GM18517 (cell line): ENCODE data around the gene MALRD1.

Experiments used
- ATAC-seq: cut with Tn5 transposase; IDR thresholded peaks from one replicate; pipeline ENCODE4 v1.9.1; 2021; ENCODE audit warnings: mild to moderate bottlenecking, moderate library complexity; ENCODE audit not compliant: unreplicated experiment

The MALRD1 gene

DNA sequence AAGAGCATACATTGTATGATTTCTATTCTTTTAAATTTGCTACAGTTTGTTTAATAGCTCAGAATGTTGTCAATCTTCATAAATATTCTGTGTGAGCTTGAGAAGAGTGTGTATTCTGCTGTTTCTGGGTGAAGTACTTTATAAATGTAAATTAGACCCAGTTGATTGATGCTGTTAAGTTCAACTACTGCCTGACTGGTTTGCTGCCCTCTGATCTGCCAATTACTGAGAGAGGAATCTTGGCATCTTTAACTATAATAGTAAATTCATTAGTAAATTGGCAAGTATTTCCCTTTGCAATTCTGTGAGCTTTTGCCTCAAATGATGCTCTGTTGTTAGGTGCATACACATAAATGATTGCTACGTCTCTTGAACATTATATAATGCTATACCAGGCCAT lies 512.6 kb downstream of the MALRD1 start:
- ATAC-seq = no peak

DNA sequence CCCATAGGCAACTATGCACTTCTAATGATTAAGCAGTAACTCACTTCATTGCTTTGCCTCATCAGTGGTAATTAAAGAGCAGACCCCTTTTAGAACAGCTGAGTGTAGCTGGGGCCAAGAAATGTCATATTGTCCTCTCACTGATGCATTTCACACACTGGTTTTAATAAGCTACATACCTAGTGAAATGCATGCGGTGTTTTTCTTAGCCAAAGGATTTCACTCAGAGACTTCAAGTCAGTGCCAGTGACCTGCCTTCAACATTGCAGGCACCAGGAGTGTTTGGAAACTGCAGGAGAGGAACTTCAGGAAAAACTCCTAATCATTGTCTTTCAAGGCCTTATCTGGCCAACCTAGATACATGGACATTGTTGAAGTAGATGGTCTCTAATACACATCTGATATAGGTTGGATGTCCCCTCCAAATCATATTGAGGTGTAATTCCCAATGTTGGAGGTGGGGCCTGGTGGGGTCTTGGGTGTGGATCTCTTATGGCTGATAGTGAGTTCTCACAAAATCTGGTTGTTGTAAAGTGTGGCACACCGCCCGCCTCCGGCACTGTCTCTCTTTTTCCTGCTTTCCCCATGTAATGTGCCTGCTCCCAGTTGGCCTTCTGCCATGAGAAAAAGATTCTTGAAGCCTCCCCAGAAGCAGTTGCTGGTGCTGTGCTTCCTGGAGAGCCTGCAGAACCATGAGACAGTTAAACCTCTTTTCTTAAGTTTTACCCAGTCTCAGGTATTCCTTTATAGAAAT lies 515.0 kb downstream of the MALRD1 start:
- ATAC-seq = no peak

DNA sequence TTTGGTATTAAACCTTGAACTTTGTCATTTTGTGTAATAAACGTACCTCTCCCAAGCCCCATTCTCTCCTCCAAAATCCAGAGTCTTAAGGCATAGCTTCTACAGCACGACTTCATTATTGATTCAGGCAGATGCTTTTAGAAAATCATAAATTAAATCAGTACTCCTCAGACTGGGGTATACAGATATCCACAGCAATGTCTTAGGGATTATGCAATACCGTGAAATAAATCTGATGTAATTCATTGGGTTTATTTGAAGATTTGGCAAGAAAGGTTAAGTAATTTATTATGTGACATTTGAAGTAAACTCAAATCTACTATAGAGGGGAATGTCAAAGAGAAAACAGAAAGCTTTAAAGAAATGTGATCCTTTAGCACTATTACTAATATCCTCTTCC lies 521.5 kb downstream of the MALRD1 start:
- ATAC-seq = no peak

DNA sequence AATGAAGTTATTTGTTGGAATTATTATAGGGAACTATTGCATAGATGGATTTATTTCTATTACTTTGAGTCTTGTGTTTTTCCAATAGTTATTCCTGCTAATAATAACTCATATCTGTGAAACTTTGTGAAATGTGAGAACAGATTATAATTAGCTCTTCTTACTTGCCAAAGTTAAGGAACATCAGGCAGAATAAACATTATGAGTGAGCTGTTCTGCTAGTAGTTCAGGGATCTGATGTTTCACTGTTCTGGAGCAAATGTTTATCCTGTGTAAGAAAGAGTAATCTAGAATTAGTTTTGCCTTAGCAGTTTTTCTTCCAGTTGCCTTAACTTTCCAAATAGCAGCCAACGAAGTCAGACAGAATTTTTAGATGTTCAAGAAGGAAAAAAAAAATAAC lies 522.4 kb downstream of the MALRD1 start:
- no peak for ATAC-seq

DNA sequence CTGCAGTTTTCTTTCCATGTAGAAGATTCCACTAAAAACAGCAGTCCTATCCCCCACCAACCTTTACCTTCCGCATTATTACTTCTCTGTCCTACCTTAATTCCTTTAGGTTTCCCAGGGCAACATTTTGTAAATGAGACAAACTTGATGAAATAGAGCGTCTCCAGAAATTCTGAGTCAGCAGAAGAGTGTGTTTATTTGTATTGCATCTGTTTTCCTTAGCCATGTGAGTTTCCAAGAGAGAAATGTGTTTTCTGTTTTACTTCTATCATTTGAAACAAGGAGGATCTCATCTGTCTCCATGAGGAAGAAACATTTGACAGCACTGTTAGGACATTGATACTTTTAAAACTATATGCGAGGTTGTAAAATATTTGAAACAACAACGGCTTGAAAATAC lies 523.5 kb downstream of the MALRD1 start:
- no peak for ATAC-seq

DNA sequence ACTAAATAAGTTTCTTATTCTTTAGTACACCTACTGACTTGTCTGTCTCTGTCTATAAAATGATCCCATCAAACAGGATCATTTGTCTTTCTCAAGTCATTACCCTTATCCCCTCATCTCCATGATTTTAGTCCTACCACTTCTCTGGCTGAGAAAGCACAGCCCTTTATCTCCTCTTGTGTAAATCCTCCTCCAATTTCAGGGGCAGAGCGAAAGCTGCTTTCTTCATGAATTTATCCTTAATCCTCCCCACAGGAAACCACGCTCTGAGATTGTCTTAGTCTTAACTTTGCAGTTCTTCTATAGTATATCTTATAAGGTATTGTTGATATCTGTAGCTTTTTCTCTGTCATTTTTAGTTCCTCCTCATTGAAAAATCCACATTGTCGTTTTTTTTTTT lies 528.0 kb downstream of the MALRD1 start:
- ATAC-seq = no peak

DNA sequence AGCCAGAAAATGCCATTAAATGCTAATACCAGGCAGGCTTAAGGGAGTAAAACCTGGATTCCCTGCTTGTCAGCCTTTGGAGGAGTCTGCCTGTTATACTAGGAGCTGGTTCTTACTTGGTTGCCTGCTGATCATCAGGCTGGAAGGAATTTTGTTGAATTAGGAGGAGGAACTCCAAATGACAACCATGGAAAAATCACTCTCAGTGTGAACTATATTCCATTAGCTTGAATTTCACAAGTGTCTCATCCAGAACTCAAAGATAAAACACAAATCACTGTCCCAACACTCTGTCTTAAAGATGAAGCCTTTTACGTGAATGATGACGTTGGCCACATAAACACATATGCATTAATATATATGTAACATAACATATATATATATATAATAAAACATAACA lies 528.8 kb downstream of the MALRD1 start:
- ATAC-seq = no peak

DNA sequence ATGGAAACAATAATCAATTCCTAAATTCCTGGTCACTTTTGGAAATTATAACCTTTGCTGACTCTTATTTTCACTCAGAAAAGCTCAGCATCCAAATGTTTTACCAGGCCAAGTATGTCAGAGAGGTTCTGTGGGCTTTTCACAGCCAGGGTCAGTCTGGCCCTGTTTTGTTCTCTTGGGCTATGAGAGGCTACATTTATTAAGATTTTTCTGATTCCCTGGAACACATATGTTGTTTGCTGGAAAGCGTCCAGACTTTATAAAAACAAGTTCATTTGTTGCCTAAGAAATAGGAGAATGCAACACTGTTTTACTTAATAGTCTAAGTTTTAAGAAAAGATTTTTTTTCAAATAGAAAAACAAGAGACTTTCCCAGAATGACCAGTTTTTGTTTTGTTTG lies 529.2 kb downstream of the MALRD1 start:
- ATAC-seq = no peak

DNA sequence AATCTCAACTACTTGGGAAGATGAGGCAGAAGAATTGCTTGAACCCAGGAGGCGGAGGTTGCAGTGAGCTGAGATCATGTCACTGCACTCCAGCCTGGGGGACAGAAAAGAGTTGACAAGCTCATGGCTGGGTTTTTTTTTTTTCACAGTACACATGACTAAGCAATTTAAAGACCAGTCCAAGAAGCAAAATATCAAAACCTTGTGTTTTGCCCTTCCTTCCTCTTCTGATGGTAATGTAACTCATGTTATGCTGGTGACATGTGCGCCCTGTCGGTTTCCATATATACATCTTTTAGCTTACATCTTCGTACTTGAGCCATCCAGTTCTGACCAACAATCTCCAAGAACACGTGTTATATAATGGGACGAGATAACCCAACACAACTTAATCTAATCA lies 530.0 kb downstream of the MALRD1 start:
- ATAC-seq = no peak

DNA sequence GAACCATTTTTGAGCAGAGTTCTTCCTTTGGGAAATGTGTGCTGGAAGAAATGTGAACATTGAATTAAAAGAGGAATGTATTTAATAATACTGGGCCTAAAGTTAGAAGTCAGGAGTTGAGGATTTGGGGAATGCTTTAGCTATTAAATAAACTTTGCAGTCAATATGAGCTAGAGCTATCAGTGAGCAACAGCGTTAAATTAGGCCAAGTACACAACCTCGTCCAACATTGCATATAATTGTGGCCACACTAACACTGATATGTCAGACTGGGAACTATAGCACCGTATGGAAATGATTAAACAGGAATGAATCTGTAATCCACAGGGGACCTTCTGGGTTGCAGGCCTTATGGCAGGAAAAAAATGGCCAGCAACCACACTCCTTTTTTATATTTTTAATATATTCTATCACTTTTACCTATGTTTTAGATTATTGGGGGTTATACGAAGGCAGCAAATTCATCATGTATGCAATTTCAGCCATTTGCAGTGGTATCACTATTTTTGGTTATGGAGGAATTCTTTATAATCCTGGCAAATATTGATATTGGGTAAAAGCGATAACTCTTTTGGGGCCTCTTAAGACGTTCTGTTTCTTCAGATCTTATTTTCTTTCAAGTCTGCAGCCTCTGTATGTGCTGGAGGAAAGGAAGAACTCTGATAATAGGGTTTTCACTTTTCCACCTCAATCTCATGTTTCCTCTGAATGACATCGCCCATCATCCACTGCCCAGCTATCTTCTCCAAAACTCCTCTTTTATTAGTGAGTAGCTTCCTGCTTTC lies 531.4 kb downstream of the MALRD1 start:
- ATAC-seq = no peak

DNA sequence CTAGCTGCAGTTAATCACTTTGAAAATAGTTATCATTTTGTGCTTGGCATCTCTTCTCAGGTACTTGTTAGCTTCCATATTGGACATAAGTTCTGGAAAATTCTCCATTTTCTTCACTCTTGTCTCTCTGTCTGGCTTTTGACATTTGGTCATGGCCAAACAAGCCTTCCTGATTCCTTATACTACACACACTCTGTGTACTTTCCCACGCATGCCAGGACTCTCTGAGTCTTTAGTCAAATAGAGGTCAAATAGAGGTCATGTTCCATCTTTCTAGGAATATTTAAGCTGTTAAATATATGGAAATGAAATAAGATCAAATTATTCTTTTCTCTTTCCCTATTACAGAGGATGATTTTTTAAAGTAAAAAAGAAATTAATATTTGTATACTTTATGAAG lies 532.1 kb downstream of the MALRD1 start:
- ATAC-seq = no peak

DNA sequence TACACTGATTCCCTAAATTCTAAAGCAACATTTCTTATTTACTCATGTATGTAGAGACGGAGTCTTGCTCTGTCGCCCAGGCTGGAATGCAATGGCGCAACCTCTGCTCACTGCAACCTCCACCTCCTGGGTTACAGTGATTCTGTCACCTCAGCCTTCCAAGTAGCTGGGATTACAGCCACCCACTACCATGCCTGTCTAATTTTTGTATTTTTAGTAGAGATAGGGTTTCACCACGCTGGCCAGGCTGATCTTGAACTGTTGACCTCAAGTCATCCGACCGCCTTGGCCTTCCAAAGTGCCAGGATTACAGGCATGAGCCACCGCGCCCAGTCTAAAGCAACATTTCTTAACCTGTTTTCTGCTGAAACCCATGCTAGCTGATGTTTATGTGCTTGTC lies 540.0 kb downstream of the MALRD1 start:
- no peak for ATAC-seq

DNA sequence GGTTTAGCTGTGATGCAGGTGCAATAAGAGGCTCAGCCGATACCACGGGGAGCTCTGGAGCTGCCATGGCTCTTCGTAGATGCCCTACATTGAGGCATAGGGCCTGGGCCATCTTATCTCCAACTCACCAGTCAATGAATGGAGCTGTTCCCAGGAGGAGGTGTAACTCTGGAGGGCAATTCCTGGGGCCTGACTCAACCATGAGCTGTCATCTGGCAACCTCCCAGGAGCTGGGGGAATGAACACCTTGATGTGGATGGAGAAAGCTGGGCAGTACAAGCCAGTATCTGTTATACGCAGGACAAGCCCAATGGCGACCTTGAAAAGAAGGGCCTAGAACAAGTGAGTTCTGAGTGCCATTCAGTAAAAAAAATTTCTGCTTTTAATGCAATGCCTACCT lies 543.7 kb downstream of the MALRD1 start:
- ATAC-seq = no peak

DNA sequence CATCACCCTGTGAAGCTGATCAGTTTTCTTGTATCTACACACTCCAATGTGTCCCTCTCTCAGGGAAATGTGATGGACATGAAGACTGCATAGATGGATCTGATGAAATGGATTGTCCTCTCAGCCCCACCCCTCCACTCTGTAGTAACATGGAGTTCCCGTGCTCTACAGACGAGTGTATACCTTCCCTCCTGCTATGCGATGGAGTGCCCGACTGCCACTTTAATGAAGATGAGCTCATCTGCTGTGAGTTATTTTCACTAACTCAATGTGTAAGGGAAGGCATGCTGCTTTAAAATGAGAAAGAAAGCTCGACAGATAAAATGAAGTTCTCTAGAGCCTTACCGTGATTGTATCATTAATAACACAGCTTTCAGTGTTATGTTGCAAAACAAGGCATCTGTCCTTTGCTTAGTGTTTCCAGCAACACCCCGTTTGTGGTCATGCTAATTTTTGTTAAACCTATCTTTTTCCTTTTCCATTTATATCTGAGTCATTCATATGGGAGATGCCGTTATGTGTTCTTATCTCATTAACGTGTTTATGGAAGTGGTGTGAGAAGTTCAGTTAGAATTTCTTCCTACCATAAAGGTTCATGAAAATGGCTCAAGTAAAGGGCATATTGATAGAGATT lies 546.7 kb downstream of the MALRD1 start:
- no peak for ATAC-seq

DNA sequence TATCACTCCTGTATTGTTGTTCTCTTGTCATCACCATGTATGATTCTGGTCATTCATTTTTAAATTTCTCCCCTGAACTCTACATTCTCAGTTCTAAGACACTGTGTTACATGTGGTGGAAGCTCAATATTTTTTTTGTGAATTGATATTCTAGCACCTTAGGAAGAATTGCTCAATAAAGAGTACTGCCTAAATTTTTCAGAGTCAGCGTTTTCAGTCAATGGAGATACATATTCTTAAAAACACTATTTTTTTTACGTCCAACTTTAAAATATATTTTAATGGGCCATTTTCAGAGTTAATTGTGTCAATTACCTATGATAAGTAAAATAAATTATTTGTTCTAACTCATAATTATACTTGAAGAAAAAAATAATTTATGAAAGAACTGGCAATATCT lies 557.2 kb downstream of the MALRD1 start:
- no peak for ATAC-seq

DNA sequence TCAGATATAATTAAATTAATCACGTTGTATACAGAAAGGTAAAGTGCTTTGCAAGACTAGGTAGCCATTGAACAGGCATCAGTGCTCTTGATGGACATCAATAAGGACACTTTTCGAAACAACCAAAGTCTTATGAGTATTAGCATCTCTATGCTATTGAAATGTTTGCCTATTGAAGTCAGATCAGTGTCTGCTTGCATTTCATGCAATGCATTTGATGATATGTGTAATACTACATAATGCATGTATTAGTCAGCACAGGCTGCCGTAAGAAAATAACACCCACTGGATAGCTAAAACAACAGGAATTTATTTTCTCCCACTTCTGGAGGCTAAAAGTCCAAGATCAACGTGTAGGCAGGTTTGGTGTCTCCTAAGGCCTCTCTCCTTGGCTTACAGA lies 558.4 kb downstream of the MALRD1 start:
- no peak for ATAC-seq

DNA sequence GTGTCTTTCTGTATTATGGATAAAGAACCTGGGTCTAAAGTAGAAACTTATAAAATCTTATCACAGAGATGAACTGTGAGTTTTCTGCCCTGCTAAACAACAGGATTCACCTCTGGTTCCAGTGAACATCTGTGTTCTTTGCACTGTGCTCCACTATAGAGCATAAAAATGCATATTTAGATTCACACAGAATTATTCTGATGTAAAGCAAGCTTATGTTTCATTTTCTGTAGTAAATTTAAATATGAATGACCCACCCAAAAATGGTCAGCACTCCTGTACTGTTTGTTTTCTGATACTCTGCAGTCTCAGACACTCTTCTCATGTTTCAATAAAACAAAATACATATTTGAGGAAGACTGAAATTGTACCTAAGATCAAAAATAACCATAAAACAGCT lies 563.2 kb downstream of the MALRD1 start:
- ATAC-seq = no peak

DNA sequence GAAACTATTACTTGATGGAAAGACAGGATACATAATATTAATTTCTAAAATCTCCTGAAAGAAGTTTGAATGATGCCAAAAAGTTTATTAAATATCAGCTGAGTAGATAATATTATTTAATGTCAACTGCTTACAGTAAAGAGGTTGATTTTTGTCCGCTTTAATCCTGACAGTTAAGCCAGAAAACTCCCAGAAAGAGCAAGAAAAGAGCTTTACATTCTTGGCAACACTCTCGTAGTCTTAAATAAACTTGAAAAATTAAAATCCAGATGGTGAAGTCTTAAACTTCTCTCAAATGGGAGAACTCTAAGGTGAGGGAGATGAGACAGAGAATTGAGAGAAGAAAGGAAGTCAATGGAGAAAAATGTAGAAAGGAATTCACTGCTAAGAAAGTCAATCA lies 568.4 kb downstream of the MALRD1 start:
- no peak for ATAC-seq

DNA sequence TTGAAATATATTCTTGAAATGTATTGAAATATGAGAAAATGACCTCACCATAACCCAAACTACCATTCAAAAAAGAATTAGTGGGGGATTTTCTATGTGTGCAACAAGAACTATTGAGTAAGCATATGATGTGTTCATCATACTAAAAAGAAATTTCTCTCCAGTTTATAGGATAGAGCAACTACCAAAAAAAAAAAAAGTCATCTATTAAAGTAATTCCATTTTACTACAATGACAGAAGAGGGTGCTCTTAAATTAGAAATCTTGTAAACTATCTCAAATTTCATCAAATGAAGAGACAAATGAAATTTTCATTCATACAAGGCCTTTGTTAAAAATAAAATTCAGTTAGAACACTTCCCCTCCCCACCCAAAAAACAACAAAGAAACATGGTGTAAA lies 572.2 kb downstream of the MALRD1 start:
- no peak for ATAC-seq

DNA sequence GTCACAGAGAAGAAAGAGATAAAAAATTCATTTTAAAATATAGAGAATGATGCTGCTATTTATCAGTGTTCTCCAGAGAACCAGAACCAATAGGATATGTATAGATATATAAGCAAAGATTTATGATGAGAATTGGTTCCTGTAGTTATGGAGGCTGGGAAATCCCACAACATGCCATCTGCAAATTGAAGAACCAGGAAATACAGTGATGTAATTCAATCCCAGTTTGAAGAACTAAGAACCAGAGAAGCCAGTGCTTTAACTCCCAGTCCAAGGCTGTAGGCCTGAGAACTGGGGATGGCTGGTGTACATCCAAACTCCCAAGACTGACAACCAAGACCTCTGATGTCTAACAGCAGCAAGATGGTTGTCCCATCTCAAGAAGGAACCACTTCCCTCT lies 574.7 kb downstream of the MALRD1 start:
- ATAC-seq = no peak

DNA sequence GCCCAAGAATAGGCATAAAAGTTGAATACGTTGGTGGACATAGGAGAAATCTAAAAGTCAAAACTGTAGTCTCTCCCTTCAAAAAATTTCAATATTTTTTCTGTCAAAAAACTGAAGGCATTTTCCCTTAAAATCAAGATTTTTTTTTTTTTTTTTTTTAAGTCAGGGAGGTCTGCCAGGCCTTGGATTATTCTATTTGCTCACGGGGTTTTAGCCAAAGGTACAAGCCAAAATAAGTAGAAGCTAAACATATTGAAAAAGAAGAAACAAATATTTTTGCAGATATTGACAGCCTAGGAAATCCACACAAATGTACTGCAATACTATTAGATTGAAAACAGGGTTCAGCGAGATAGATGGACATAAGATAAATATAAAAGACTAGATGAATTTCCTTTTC lies 577.6 kb downstream of the MALRD1 start:
- no peak for ATAC-seq
